GM19023 (cell line): ENCODE data around the gene LIPC.
"Not testable (repeated sequence)": the region's sequence is repeated elsewhere in the genome, so short reads cannot be mapped to it uniquely, and the experiment has no call there.

ENCODE experiments used
- ATAC-seq: cut with Tn5 transposase; IDR thresholded peaks from one replicate; pipeline ENCODE4 v1.9.1; 2021; ENCODE audit warnings: mild to moderate bottlenecking, moderate library complexity; ENCODE audit not compliant: unreplicated experiment

LIPC gene

DNA sequence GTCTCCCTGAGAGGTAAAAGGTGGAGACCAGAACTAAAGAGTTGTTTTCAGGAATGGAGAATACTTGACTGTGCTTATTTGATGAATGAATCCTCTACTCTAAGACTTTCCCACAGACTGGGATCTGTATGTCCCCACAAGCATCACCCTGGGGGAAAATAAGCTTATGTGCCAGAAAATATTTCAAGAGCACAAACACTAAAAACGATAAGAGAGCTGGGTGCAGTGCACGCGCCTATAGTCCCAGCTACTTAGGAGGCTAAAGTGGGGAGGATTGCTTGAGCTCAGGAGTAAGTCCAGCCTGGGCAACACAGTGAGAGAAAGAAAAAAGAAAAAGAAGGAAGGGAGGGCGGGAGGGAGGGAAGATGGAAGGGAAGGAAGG is 167.0 kb downstream of the LIPC start:
- no peak for ATAC-seq

- no peak for ATAC-seq
Observed at GRCh38 chr15:58602823-58603222, 171.0 kb downstream of the LIPC start.

GRCh38 chr15:58603927-58604326 is 172.1 kb downstream of the LIPC start:
- ATAC-seq, result not testable (repeated sequence)

DNA sequence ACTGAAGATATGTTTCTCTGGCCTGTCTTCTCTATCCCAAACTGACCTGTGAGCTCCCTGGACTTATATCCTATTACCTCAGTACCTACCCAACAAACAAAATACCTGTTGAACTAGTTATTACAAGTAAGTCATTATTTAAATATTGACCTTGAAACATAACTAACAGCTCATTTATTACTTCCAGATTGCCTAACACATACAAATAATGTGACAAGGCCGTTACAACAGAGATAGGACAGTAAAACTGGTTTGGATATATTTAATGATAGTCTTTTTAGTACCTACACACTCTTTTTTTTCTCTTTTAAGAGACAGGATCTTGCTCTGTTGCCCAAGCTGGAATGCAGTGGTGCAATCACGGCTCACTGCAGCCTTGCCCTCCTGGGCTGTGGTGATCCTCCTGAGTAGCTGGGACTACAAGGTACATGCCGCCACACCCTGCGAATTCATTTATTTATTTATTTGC is 172.7 kb downstream of the LIPC start:
- no peak for ATAC-seq

- no peak for ATAC-seq
Observed at GRCh38 chr15:58605931-58606530, 174.2 kb downstream of the LIPC start.

- no peak for ATAC-seq
Observed at GRCh38 chr15:58606577-58607080, 174.8 kb downstream of the LIPC start.

GRCh38 chr15:58608129-58608590 is 176.4 kb downstream of the LIPC start:
- no peak for ATAC-seq

DNA sequence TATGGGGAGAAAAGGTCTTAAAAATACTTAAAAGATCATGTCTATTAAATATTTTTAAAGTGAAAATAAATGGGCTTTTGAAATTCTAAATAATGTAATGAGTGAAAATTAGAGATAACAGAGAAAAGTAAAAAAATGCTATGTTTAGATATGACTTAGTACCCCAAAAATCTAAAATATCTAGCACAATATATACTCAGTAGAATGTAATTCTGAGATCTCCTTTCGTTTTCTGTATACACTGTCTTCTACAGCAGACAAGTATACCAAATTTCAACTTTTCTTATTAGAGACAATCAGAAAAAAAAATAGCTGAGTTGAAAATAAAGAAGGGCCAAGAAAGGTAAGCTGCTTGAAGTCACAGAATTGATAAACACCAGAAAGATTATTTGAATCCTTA is 176.9 kb downstream of the LIPC start:
- ATAC-seq, result no peak

GRCh38 chr15:58611731-58612676 is 180.2 kb downstream of the LIPC start:
- no peak for ATAC-seq

DNA sequence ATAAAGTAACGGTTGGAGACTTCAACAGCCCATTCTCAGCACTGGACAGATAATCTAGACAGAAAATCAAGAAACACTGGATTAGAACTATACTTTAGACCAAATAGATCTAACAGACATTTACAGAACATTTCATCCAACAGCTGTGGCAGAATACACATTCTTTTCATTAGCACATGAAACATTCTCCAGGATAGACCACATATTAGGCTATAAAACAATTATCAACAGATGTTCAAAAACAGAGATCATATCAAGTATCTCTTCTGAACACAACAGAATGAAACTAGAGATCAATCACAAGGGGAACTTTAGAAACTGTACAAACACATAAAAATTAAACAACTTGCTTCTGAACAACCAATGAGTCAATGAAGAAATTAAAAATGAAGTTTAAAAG is 184.4 kb downstream of the LIPC start:
- no peak for ATAC-seq
